ENCODE measurements around the gene TBC1D22A.

Gene TBC1D22A

DNA sequence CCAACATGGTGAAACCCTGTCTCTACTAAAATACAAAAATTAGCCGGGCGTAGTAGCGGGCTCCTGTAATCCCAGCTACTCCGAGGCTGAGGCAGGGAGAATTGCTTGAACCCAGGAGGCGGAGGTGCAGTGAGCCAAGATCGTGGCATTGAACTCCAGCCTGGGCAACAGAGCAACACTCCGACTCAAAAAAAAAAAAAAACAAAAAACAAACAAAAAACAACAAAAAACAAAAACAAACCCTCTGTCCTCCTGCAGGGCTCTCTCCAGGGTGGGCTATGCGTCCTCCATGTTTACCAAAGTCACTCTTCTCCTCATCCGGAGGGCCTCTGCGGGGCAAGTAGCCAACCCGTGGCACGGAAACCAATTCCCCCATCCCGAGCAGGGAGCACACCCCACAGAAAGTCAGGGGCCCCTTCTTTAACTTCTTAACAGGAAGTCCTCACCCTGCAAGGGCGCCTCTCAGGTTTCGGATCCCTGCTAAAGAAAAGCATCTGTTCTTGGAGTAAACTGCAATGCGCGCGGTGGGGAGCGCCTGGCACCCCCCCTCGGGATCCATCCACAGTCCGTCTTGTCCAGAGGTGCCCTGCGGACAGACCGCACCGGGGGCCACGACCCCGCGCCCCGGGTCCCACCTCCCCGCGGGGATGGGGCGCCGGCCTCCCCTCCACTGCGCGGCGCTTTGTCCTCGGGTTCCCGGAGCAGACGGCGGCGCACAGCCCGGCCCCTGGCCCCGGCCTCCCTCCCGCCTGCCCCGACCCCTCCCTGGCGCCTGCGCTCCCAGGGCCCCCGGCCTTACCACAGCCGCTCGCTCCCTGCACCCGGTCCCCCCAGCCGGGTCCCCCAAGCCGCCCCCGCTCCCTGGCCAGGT is 25.1 kb upstream of the TBC1D22A start:
- peak; percentile 32 for DNase-seq

DNA sequence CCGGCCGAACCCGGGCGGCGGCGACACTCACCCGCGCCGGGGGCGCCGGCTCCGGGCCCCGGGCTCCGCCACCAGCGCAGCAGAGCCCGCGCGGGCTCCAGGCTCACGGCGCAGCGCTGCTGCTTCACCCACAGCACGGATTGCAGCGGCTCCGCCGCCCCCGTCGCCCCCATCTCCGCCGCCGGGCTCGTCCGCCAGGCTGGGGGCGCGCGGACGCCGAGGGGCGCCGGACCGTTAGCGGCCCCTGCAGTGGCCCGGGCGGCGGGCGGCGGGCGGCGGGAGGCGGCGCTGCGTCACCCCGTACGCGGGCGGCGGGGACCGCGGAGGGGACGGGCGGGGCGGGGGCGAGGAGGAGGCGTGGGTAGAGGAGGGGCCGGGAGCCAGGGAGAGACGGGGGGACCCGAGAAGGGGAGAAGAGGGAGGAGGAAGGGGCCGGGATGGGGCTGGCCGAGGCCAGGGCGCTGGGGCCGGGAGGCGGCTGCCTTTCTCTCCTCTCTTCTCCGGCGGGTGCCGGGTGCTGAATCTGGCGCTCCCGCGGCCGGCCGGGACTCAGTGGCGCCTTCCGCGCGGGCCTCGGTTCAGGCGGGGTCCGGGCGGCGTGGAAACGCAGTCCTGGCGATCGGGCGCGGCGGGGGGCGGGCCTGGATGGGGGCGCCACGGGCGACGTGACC is 24.3 kb upstream of the TBC1D22A start, which contains the start of gene CERK:
Gene CERK, minus strand, starts transcription at position 277 of the 671 bp plus-strand sequence. Its CDS starts 104 bp downstream, at position 173.
- DNase-seq: peak; percentile 66

DNA sequence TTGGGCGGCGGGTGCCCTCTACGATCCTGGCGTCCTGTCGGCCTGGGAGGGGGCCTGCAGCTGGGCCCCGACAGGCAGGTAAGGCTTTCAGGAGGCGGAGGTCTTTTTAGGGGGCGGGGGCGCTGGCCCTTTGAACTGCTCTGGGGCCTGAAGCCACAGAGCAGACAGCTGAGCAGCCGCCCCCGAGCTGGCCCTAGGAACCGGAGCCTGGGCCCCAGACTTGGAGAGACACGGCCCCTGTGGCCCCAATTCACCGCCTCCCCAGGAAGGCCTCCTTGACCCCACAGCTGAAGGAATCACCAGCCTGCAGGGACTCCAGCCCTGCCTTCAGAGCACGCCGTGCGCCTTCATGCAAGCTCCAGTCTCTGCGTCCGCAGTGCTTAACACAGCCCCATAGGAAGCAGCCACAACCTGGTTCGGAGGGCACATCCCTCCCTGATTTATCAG is 23.8 kb upstream of the TBC1D22A start:
- DNase-seq: no peak

DNA sequence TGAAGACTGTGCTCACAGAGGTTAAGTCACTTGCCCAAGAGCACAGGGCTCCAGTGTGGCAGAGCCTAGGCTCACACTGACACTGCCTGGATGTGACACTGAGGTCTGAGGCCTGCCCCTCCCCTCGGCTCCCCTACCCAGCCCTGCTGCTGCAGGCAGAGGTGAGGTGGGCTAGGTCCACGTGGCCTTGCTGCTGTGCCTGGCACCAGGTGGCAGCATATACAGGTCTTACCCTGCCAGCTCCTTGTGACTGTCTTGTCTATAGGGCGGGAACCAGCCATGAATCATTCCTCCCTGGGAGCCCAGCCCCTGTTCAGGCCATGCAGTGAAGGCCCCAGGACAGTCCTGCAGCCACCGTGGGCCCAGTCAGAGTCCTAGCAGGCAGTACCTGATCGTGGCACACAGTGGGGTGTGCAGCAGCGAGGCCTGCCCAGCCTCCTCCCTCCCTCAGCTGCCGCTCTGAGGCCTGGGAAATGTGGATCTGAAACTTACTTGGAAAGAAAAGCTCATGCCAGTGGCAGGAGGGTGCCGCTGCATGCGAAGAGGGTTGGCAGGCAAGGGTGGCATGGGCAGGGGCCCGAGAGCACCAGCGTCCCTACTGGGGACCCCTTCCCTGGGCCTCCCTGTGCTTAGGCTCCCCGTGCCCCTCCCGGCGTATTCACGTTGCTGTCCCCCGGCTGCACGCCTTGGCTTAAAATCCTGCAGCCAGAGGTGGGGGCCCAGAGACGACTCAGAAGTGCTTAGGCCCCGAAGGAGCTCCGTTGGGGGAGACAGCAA is 23.2 kb upstream of the TBC1D22A start:
- peak; percentile 71 for DNase-seq

DNA sequence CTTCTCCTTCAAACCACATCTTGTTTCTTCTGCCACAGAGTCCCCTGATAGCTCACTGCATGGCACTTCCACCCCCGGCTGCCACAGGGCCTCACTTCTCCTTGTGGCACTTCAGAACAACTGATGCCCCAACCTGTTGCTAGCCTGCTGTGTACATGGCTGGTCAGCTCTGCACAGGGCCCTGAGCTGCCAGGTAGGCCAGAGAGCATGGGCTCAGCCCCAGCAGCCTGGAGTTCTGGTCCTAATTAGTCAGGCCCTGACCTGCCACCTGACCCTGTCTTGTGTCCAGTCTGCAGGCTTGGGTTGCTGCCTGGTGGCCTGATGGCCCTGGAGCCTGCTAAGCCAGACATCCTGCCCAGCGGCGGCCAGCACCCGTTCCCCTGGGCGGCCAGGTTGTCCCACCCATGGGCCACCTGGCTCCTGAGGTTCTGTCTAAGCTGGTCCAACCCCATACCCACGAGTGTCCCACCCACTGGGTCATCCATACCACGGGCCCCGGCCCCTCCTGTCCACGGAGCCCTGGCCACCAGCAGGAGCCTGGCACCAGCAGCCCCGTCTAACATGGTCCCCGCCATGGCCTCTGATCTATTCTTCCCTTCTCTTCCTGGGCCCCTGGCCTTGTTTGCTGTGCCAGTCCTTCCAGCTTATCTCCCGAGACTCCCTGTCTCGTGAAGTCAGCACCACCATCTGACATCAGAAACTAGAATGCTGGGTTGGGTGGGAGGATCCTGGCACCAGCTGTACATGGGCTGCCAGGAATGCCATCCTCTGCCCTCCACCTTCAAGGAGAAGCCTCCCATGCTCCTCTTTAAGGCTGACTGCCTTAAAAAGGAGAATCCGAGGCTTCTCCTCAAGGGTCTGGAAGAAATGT is 21.3 kb upstream of the TBC1D22A start:
- no peak for DNase-seq

DNA sequence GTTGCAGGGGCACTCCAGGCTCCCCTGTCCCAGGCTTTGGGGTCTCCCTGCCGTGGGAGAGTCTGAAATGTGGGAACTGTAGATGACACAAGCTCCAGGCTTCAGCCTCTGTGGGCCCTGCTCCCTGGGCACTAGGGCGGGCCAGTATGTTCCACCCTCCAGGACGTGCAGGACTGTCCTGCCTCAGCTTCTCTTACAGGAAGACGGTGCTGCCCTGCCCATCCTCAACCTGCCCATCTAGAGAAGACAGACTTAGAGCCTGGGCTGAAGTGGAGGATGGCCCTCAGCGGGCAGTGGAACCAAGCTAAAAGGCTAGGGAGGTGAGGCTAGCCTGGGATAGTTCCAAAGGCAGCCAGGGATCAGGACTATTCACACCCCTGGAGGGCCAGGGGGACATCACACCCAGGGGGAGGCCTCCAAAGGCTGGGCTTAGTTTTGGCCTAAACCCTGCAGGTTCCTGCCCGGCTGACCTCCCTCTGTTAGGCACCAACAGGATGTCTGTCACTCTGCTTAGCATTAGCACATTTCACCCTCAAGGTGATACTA is 20.4 kb upstream of the TBC1D22A start:
- DNase-seq: no peak

DNA sequence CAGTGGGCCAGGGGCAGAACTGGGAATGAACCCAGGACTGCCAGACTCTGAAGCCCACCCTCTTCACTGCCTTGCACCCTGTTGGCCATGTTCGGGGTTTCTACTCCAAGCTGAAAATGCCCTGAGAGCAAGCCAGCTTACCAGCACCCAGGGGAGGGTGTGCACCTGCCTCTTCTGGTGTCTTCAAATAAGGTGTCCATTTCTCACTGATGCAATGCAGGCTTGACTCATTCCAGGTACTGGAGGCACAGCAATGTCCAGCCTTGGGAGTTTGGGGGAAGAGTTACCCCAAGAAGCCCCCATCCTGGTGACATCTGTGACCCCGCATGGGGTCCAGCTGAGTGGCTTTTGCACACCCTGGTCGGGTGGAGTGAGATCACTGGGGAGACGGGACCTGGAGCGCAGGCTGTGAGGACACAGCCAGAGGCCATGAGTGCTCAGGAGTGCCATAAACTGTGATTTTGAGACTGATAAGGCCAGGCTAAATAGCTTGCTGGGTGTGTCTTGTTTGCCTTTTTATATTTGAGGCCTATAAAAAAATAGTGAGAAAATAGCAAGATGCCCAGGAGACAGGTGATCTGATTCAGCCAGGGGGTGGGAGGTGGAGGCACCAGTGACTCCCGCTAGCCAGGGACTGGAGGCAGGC is 19.8 kb upstream of the TBC1D22A start:
- no peak for DNase-seq

DNA sequence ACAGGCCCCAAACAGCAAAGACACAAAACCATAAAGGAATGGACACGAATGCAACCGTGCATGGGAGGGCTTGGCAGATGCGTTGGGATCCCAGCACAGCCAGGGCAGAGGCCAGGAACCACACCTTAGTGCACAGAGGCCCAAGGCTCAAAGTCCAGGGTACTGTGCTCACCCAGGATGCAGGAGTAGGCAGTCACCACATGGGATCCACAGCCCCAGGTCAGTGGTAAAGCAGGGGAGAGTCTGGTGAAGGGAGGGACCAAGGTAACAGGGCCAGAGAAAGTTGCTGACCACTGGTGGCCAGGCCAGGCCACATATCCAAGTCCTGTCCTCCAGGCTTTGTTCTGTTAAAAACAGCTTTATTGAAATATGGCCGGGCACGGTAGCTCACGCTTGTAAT is 17.9 kb upstream of the TBC1D22A start:
- DNase-seq: no peak

DNA sequence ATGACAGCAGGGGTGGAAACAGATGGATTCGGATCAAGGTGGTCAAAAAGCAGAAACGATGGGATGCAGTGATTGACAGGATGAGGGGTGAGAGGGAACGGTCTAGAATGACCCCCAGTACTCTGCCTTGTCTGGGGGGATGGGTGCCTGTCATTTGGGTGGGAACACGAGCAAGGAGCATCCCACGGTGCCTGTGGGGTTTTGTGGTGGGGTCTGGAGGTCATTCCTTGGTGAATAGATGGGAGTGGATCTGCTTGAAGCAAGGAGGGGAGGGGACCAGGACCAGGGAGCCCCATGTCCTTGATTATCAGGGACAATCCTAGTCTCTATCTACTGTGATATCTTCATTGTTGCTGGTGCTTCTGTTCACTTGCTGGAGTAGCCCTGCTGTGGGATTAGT is 16.3 kb upstream of the TBC1D22A start:
- no peak for DNase-seq

DNA sequence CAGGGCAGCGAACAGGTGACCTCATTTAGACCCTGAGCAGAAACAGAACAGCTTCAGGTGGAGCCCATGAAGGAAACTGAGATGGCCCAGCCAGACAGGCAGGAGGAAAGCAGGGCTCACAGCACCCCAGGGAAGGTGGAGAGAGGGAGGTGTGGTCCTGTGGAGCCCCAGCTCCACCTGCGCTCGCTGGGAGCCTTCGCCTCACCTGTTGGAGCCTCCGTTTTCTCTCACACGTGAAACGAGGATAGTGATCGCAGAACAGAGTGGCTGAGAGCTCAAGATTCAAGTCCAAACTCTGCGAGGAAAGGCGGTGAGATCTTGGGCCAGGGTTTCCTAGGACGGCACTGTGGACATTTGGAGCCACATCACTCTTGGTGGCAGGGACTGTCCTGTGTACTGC is 15.8 kb upstream of the TBC1D22A start:
- DNase-seq: no peak

DNA sequence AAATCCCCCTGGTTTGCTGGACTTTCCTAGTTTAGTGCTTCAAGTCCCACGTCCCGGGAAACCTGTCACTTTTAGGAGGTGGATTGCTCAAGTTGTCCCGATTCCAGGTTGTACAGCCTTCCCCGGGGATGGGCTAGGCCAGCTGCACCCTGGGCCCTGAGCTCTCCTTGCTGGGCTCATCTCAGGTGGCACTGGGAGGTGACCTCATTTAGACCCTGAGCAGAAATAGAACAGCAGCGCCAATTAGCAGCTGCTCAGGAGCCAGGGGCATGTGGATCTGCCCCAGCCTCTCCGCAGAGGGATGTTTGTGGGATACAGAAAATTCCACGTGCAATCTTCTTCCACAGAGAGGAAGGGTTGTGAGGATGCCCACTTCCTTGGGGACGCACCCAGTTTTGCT is 14.8 kb upstream of the TBC1D22A start:
- peak; percentile 11 for DNase-seq

DNA sequence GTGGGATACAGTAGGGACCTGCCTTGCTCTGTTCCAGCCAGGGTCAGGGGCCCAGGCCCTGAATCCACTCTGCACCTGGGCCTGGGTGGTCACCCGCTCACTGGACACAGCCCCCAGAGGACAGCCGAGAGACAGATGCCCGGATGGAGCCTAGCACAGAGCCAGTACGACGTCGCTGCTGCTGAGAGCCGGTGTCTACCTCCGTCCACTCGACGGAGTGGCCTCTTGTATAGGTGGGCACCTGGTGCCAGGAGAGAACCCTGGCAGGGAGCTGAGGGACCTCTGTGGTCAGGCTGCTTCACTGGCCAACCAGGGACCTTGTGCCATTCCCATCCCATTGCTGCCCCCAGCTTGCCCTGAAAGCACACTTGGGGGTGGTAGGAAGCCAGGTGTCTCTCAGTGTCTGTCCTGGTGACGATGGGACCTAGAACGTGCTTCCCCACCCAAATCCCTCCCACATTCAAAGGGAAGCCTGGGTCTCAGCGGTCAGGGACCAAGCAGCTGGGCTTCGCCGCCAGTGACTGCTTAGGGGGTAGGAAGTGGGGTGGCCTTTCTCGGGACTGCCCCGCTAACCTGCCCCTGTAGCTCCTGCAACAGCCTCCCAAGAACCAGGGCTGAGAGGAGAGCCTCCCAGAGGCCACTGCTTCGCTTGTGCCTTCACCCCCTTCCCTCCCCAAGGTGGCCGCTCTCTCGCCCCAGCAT is 14.1 kb upstream of the TBC1D22A start:
- no peak for DNase-seq

DNA sequence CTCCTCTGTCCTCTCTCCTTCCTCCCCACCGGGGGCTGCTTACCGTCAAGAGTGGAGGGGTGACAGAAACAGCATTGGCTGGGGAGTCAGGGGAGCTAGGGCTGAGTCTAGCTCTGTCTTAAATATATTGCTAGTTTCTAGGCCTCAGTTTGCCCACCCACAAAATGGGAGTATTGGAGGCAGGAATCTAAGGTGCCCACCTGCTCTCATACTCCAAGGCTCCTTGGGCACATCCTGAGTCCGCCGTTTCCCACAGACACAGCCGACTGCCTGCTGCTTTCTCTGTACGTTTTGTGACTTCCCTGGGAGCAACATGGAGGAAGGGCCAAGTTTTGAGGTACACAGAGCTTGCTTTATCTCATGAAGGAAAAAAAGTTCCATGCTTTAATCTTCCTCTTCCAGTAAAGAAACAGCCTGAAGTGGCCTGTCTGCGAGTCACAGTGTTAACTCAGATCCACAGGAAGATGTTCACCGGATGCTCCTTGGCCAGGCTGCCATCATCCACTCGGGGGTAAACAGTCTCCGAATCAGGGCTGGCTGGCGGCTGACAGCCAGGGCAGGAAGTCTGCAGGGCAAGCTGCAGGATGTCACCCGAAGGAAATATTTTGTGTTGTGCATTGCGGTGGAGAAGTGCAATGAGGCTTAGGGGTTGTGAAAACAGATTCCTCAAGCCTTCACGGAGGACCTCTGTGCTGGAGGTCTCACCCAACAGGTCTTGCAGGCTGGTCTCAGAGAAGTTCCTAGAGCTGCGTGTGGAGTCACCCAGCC is 13.4 kb upstream of the TBC1D22A start:
- no peak for DNase-seq

DNA sequence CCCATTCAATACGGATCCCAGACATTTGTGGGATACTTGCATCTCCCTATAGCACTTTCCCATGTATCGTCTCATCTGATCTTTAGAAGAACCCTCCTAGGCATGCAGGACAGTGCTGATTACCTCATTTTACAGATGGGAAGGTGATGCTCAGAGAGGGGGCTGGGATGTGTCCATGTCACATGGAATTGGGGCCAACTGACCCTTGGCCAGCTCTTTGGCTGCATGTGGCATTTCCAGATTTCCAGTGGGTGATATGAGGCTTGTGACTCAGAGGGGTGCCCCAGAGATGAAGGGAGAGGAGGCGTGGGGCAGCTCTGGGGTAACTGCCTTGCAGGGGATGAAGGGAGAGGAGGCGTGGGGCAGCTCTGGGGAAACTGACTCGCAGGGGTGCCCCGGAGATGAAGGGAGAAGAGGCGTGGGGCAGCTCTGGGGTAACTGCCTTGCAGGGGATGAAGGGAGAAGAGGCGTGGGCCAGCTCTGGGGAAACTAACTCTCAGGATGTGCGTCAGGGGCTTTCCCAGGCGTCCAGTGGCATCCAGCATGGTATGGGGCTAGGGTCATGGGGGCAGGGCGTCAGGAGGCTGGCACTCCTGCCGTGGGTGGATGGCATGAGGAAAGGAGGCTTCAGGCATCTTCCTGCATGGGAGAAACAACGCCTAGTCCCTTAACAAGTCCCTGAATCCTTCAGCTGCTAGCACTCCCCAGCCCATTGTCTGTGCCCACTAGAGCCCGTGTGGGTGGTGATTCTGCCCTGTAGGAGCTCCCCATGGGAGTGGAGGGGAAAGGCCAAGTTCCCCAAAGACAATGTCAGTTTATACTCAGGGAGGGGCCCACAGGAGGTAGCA is 12.5 kb upstream of the TBC1D22A start:
- DNase-seq: no peak

DNA sequence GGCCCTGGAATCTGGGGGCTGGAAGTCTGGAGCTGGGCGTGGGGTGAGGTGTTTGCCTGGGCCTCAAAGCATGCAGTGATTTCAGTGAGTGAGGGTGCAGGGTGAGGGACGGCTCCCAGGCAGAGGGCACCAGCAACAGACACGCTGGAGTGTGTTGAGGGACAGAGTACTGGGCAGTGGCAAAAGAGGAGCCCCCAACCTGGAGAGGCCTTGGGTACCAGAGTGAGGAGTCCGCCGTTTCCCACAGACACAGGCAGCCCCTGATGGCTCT is 12.0 kb upstream of the TBC1D22A start:
- DNase-seq: no peak

DNA sequence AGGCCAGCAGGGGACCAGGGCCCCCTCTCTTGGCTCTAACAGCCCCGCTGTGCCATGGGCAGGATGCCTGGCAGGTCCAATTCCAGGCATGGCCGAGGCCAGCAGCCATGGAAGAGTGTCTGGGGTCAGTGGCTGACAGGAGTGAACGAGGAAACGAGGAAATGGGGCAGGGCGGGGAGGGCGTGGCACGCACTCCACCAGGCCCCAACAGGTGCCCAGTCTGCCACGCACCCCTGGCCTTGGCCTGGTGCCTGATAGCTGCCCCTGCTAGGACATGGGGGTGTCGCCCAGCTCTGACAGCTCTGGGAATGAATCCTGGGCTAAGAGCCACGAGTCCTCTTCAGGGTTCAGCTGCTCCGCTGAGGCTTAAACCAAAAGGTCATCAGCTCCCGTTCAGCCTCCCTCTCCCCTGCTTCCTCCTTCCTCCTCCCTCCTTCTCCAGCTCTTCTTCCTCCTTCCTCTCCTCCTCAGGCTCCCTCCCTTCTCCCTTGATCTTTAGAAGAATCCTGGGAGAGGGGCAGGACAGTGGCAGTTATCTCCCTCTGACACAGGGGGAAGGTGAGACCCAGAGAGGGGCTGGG is 11.5 kb upstream of the TBC1D22A start:
- DNase-seq: no peak

DNA sequence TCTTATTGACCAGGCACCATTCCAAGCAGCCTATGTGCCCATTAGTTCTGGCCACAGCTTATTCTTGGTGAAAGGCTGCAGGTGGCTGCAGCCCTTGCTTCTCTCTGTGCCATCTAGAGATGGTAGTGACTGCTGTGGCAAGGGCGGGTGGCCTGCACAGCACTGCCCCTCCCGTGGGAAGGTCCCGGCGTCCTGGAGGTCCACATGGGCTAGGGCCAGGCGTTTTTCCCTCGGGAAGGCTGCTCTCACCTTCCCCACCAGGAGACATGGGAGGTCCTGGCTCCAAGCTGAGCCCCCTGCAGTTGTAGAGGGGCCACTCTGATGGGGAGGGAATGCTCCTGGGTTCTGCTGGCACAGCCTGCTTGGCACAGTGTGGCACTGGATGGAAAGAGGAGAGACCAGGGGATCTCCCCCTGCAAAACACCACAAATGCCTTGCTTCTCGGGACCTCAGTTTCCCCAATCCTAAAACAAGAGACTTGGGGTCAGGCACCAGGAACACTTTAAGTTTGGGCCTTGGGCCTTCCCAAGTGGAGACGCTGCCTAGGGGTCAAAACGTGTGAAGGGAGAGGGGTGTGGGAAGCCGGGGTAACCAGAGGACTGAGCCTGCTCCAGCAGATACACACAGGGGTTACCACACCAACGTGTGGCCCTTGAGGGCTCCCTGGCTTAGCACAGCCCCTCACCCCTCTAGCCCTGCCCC is 10.0 kb upstream of the TBC1D22A start:
- DNase-seq: no peak

DNA sequence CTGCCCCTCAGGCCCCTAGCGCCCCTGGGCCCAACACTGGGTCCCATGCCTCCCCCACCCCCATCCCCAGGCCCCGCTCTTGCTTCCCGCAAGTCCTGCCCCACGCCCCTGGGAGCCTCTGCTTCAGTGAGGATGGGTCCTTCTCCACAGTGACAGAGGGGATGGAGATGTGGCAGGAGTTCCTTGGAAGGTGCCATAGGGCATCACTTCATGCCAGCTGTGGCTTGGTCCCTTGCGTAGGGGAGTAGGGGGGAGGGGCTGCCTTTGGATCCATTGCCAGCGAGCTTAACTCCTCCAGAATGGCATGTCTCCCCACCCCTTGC is 9.5 kb upstream of the TBC1D22A start:
- no peak for DNase-seq

DNA sequence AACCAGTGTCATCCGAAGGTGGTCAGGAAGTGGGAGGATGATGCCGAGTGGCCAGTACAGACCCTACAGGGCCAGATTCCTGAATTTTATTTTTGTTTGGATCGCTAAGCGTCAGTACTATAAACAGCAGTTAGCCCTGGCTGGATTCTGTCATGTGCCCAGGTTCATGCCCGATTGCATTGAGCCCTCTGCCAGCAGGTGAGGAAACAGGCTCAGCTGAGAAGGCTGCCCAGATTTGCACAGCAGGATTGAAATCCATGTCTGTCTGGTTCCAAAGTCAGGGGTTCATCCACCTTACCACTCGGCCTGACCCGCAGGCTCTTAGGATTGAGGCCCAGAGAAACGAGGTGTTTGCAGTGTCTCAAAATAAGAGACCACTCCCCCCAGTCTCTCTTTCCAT is 9.1 kb upstream of the TBC1D22A start:
- no peak for DNase-seq
